ENCODE measurements around the gene ABRAXAS1. TPM values are rescaled to one million over a fixed set of nuclear protein-coding genes. Genes with fewer than 3 reads are reported as not detected.

ABRAXAS1 gene
- polyA plus RNA-seq, 3 donors, result 27.7 to 29.9 (median 28.2) TPM

- DNase-seq (ENCODE audit: low read depth in 3 of 3, low spot score in 2 of 3), result peak; percentile 97 to 98 (median 98)
Observed at GRCh38 chr4:83455281-83456183, 29.4 kb downstream of the ABRAXAS1 start, which contains the start of the genes HELQ and MRPS18C. HELQ (minus strand) TSS chr4:83455823; CDS start chr4:83455693, 130 bp downstream. MRPS18C (plus strand) TSS chr4:83456058; CDS start chr4:83456078, 20 bp downstream.

GRCh38 chr4:83454686-83455085 lies 30.2 kb downstream of the ABRAXAS1 start:
- peak in 1 of 3 donors; percentile 2 for DNase-seq (ENCODE audit: low read depth in 3 of 3, low spot score in 2 of 3)

DNA sequence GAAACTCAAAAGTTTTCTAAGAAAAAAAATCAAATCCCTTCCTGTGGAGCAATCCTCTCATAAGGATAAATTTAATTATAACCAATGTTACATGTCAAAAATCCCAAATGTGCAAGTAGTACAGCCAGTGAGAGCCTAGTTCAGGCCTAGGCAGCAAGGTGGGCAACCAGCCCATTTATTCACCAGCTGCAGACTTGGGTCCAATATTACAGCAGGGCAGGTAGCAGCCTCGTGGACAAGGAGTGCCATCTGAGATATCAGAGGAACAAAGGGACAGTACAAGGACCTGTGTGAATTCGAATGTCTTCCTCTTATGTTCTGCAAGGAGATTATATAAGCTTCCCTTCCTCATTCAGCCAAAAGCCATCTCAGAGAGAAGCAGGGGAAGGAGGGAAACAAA lies 35.9 kb downstream of the ABRAXAS1 start:
- DNase-seq (ENCODE audit: low read depth in 3 of 3, low spot score in 2 of 3), result no peak

DNA sequence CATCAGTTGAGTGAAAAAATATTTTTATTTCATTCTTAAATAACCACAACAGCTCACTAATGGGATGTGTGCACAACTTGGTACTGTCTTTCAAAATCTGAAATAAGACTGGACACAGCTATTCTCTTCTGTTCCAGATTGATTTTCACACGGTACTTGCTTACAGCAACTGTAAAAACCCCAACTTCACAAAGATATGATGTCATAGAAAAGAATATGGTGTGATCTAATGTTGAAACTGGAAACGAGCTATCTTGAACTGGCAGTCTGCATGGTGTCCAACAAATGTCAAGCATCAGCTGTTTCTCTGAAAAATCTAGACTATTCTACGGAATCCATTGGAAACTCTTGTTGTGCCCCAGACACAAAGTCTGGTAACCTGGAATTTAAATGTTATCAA lies 44.0 kb downstream of the ABRAXAS1 start:
- DNase-seq (ENCODE audit: low read depth in 3 of 3, low spot score in 2 of 3), result no peak

- no peak for DNase-seq (ENCODE audit: low read depth in 3 of 3, low spot score in 2 of 3)
Observed at GRCh38 chr4:83440148-83440814, 44.6 kb downstream of the ABRAXAS1 start.

GRCh38 chr4:83438719-83439118 lies 46.2 kb downstream of the ABRAXAS1 start:
- DNase-seq (ENCODE audit: low read depth in 3 of 3, low spot score in 2 of 3), result no peak

GRCh38 chr4:83436680-83437079 lies 48.2 kb downstream of the ABRAXAS1 start:
- DNase-seq (ENCODE audit: low read depth in 3 of 3, low spot score in 2 of 3), result no peak

- DNase-seq (ENCODE audit: low read depth in 3 of 3, low spot score in 2 of 3), result no peak
Observed at GRCh38 chr4:83431200-83431599, 53.7 kb downstream of the ABRAXAS1 start.

- no peak for DNase-seq (ENCODE audit: low read depth in 3 of 3, low spot score in 2 of 3)
Observed at GRCh38 chr4:83418211-83418610, 66.7 kb downstream of the ABRAXAS1 start.

DNA sequence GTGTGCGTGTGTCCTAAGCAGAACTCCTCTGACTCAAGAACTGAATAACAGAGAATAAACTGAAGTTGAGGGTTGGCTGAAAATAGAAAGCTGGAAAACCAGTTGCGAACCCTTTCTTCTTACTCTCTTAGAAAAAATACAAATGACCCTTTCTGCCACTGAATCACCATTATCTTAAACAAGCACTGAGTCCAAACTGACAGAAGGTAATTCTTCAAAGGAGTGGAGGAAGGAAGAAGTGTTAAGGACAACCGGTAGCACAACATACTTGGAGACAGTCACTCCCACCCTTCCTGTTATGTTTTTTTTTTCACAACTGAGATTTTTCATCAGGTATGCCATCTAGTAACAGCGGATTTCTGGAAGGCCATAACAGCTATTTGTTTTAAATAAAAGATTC lies 67.3 kb downstream of the ABRAXAS1 start:
- no peak for DNase-seq (ENCODE audit: low read depth in 3 of 3, low spot score in 2 of 3)

GRCh38 chr4:83413676-83414075 lies 71.2 kb downstream of the ABRAXAS1 start:
- no peak for DNase-seq (ENCODE audit: low read depth in 3 of 3, low spot score in 2 of 3)

Other genes starting within 250 kb of the ABRAXAS1 start
- 10 to 100 TPM; 14.6 to 17.7 (median 16.5) TPM for gene COQ2, start 200.3 kb downstream of the ABRAXAS1 start, polyA plus RNA-seq (ENCODE audit: insufficient read length in 3 of 3)
- 1 to 10 TPM in 2 of 3 donors, under 1 TPM in 1; 0.93 to 1.6 (median 1.3) TPM for gene HPSE, start 150.3 kb downstream of the ABRAXAS1 start, polyA plus RNA-seq (ENCODE audit: insufficient read length in 3 of 3)
- 10 to 100 TPM; 16.9 to 18.5 (median 17.3) TPM for gene HELQ, start 29.3 kb downstream of the ABRAXAS1 start, polyA plus RNA-seq (ENCODE audit: insufficient read length in 3 of 3)
- 10 to 100 TPM; 75.4 to 78.9 (median 76.2) TPM for gene MRPS18C, start 29.0 kb downstream of the ABRAXAS1 start, polyA plus RNA-seq (ENCODE audit: insufficient read length in 3 of 3)
- gene GPAT3, start 51.0 kb upstream of the ABRAXAS1 start, polyA plus RNA-seq (ENCODE audit: insufficient read length in 3 of 3), result 10 to 100 TPM; 20.4 to 24.8 (median 21.1) TPM

Measured in right renal cortex interstitium (tissue), 3 donors.